NCI-H526 treated with DMSO at 0.1 percent for 48 hours (cell line): ENCODE measurements around the gene SLAMF6.
"Not testable (repeated sequence)": the region's sequence is repeated elsewhere in the genome, so short reads cannot be mapped to it uniquely, and the experiment has no call there.

Experiments used
- DNase-seq: peaks from one replicate; lab custom pipeline; 2025; lab: John Stamatoyannopoulos, UW

Gene SLAMF6

GRCh38 chr1:160504651-160505050, 18.4 kb downstream of the SLAMF6 start:
- no peak for DNase-seq

GRCh38 chr1:160503087-160503486, 20.0 kb downstream of the SLAMF6 start:
- no peak for DNase-seq

- DNase-seq: no peak
These were observed 22.6 kb downstream of the SLAMF6 start for GRCh38 chr1:160500321-160500990.

GRCh38 chr1:160499631-160500030, 23.4 kb downstream of the SLAMF6 start:
- no peak for DNase-seq

GRCh38 chr1:160498301-160499065, 24.6 kb downstream of the SLAMF6 start:
- not testable (repeated sequence) for DNase-seq

GRCh38 chr1:160496334-160496733, 26.7 kb downstream of the SLAMF6 start:
- DNase-seq: no peak

- no peak for DNase-seq
These were observed 28.4 kb downstream of the SLAMF6 start for GRCh38 chr1:160494620-160495019.

GRCh38 chr1:160492617-160493016, 30.4 kb downstream of the SLAMF6 start:
- no peak for DNase-seq

GRCh38 chr1:160491981-160492380, 31.1 kb downstream of the SLAMF6 start:
- no peak for DNase-seq

- no peak for DNase-seq
These were observed 32.0 kb downstream of the SLAMF6 start for GRCh38 chr1:160491017-160491416.

- DNase-seq: no peak
These were observed 33.4 kb downstream of the SLAMF6 start for GRCh38 chr1:160489513-160490261.

- DNase-seq: no peak
These were observed 34.6 kb downstream of the SLAMF6 start for GRCh38 chr1:160488347-160489058.

GRCh38 chr1:160486453-160486852, 36.6 kb downstream of the SLAMF6 start:
- no peak for DNase-seq

GRCh38 chr1:160483505-160484185, 39.4 kb downstream of the SLAMF6 start:
- no peak for DNase-seq

- no peak for DNase-seq
These were observed 41.0 kb downstream of the SLAMF6 start for GRCh38 chr1:160481979-160482596.

- DNase-seq: not testable (repeated sequence)
These were observed 42.3 kb downstream of the SLAMF6 start for GRCh38 chr1:160480781-160481180.

GRCh38 chr1:160479091-160479490, 44.0 kb downstream of the SLAMF6 start:
- DNase-seq: not testable (repeated sequence)

- DNase-seq: no peak
These were observed 48.4 kb downstream of the SLAMF6 start for GRCh38 chr1:160474392-160475242.

GRCh38 chr1:160472112-160472511, 50.9 kb downstream of the SLAMF6 start:
- DNase-seq: no peak

GRCh38 chr1:160471253-160471652, 51.8 kb downstream of the SLAMF6 start:
- no peak for DNase-seq
